HCT116 (cell line): ENCODE results near the gene CPNE4.

Experiments
- CEBPB ChIP-seq: IDR thresholded peaks from 2 replicates; pipeline ENCODE4 v1.6.1; 2012; ENCODE audit warnings: low read depth
- CTCF ChIP-seq, 3 experiments: fragments of 200-600 bp in 1 of 3; sonication (generic) in 1 of 3; IDR thresholded peaks in 2 of 3; conservative IDR thresholded peaks in 1 of 3; 2 replicates each; pipeline ENCODE4 v1.5.1; 2012 to 2017; ENCODE audit warnings: low read depth in 2 of 3, low read length in 2 of 3, antibody characterized with exemption in 1 of 3, borderline replicate concordance in 1 of 3, control low read depth in 1 of 3, mild to moderate bottlenecking in 1 of 3, mixed read lengths in 1 of 3, mixed run types in 1 of 3, moderate library complexity in 1 of 3; ENCODE audit not compliant: insufficient read depth in 1 of 3
- EGR1 ChIP-seq: IDR thresholded peaks from 2 replicates; pipeline ENCODE4 v1.6.1; 2012; ENCODE audit warnings: low read depth
- EZH2 ChIP-seq: fragments of 200-600 bp; sonication (generic); IDR thresholded peaks from 2 replicates; pipeline ENCODE4 v1.6.1; 2017; ENCODE audit warnings: antibody characterized with exemption, mixed run types
- POLR2A ChIP-seq: IDR thresholded peaks from 2 replicates; pipeline ENCODE4 v1.7.0; 2011; ENCODE audit warnings: borderline replicate concordance; ENCODE audit not compliant: insufficient read depth, insufficient read length; ENCODE audit errors: extremely low read depth
- REST ChIP-seq: IDR thresholded peaks from 2 replicates; pipeline ENCODE4 v1.6.1; 2012; ENCODE audit warnings: low read depth
- SIN3A ChIP-seq: IDR thresholded peaks from 2 replicates; pipeline ENCODE4 v1.6.1; 2012; ENCODE audit warnings: low read depth
- SP1 ChIP-seq: IDR thresholded peaks from 2 replicates; pipeline ENCODE4 v1.6.1; 2012; ENCODE audit warnings: low read depth
- SRF ChIP-seq: IDR thresholded peaks from 2 replicates; pipeline ENCODE4 v1.6.1; 2012; ENCODE audit warnings: low read depth
- TCF7L2 ChIP-seq: IDR thresholded peaks from 2 replicates; pipeline ENCODE4 v1.7.0; 2011; ENCODE audit warnings: borderline replicate concordance, inconsistent platforms; ENCODE audit not compliant: insufficient read depth, insufficient read length; ENCODE audit errors: extremely low read depth
- YY1 ChIP-seq: IDR thresholded peaks from 2 replicates; pipeline ENCODE4 v1.6.1; 2011; ENCODE audit warnings: low read length, low read depth, moderate library complexity, mild to moderate bottlenecking; ENCODE audit not compliant: insufficient replicate concordance; ENCODE audit errors: extremely low read depth
- ZBTB33 ChIP-seq: IDR thresholded peaks from 2 replicates; pipeline ENCODE4 v1.6.1; 2011; ENCODE audit warnings: mild to moderate bottlenecking, low read length, moderate library complexity; ENCODE audit not compliant: insufficient replicate concordance; ENCODE audit errors: extremely low read depth

- TF ChIP-seq CTCF (IDR thresholded peaks at IDR 0.05 in 2 of 3, conservative IDR thresholded peaks at IDR 0.05 in 1 of 3; ENCODE audit: borderline replicate concordance in 1 of 3, insufficient read depth in 1 of 3, low read depth in 2 of 3, low read length in 2 of 3) (no peak), EGR1 (no peak), REST (no peak), SIN3A (no peak), EZH2 (no peak), ZBTB33 (no peak), SP1 (no peak), TCF7L2 (no peak), CEBPB (no peak), YY1 (no peak), POLR2A (no peak), SRF (no peak)
Measured at GRCh38 chr3:131795390-131796090, 239.3 kb downstream of the CPNE4 start.
